NK-92 treated with Interleukin-12 subunit alpha and Interleukin-12 subunit beta, amount 100 ng/mL, for 24 hours (cell line): ENCODE results near the gene CCL3.
A peak's percentile ranks its signal among the peaks of the same experiment; 100 is the strongest.
"Not testable (repeated sequence)": the region's sequence is repeated elsewhere in the genome, so short reads cannot be mapped to it uniquely, and the experiment has no call there.

Source experiments
- DNase-seq: peaks from one replicate; lab custom pipeline; 2025; lab: John Stamatoyannopoulos, UW

The CCL3 gene

DNA sequence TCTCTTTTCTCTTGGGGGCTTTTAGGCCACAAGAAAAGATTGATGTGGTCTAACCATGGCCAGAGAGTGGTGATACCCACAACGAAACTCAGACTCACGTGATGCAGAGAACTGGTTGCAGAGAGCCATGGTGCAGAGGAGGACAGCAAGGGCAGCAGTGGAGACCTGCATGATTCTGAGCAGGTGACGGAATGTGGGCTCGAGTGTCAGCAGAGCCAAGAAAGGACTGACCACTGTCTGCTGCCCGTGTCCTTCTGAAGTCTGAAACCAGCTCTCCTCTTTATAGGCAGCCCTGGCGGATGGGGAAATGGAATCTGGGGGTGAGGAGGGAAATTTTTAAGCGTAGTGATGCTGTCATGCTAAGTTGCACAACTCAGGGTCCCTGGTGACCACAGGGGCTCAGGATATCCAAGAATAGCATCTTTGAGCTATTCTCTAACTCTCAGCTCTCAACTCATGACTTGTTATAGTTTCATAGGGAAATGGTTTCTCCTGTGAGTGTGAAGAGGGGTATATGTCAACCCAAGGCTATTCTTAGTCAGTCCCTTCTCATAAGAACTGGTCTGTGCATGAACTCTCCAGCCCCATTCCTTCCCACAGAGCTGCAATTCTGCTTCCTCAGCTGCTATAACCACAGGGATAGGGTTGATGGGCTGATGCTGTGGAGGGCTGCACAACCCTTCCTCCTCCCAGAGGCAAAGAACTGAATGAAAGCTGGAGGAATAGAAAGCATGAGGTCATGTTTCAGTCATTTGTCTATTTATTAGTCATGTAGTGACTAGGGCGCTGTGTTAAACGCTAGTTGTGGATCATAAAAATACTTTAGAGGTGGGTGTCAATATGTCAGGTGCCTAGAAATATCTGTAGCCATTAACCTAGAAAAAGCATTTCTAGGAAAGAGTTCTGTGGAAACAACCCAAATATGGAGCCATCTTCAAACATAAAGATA, at the start of gene CCL3:
TSS of gene CCL3 (minus strand) at position 256 of the 949 bp plus-strand sequence. CDS start at position 171, 85 bp downstream.
- DNase-seq = peak; percentile 83

DNA sequence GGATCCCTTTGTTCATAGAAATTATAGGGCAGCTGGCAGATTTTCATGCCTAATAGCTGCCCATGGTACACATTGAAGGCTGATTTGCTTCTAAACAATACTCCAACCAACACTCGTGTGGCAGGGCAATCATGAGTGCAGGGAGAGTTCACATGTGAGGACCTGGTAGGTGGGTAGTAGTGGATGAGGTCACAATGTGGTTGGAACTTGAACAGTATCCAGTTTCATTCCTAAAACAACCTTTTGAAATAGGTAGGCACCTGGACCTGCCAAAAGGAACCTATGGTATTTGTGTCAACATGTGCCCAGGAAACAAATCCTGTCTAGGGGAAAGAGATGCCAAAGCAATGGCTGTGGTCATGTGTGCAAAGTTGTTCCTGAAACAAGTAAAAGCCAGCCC, 46.5 kb upstream of the CCL3 start:
- DNase-seq = no peak

DNA sequence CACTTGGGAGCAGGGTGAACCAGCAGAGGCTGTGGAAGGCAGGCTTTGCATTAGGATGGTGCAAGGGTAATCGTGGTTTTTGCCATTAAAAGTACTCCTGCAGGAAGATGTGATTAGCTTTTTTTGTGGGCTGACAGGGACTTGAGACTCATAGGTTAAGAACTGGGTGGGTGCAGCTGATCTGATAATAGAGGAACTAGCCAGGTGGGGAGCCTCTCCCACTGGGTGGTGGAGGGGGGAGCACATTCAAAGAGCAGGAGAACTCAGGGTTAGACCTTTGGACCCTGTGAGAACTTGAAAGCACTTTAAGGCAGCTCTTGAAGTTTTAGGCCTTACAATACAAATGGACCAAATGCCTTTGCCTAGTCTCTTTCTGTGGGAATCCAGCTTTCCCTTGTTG, 46.1 kb upstream of the CCL3 start:
- DNase-seq = no peak

DNA sequence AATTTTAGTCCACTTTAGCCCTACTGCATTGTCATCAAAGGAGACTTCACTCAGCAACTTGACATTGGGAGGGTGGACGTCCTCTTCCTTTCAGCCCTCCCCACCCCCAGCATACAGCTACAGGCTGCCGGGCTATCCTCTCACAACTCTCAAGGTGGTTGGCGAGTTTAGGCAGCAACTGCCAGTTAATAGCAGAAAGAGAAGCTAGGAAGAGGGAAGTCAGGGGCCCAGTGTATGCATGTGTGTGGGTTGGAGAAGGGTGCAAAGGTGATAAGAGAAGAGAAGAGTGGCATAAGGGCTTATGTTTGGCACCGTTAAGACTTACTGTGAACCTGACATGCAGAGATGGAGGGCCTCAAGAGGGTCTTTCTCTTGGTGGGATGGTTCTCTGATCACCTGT, 45.5 kb upstream of the CCL3 start:
- no peak for DNase-seq

DNA sequence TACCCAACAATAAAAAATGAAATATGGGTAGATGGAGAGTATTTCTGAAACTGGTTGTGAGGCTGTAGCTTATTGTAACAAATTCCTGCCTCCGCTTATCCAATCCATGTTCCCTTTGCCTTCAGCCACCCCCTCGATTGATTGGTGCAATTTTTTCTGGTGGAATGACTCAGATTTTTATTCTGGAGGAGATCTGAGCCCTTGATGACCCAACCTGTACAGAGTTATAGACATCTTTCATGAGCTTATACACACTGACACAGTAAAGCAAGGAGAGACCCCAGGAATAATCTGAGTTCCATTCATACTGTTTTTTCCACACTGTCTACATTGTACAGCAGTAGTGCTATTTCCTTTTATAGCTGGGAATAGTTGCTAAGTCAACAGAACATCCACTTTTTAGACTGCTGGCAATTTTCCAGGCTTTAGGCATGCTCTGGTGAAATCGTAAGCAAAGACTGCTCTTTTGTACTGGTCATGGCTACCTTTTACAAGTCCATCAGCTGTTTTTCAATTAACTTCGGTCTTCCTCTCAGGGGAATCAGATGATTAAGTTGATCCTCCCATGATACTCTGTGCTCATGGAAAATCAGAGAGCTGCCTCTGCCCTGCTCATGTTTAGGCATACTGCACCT, 43.8 kb upstream of the CCL3 start:
- DNase-seq = no peak

DNA sequence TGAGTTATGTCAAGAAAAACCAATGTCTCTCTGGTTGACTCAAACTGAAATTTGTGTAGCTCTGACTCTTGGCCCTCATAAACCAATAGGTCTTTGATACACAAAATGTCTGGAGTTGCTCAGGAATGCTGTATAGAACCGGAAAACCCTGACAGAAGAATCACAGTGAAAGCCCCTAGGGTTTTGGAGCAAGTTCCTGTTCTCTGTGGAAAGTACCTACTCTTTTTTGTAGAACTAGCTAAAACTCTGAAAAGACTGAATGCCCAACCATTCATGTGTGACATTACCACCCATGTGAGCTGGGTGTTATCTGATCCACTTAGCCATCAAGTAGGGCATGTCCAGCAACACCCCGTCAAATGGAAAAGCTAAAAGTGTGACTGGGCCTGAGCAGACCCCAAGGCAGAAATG, 42.5 kb upstream of the CCL3 start:
- no peak for DNase-seq

DNA sequence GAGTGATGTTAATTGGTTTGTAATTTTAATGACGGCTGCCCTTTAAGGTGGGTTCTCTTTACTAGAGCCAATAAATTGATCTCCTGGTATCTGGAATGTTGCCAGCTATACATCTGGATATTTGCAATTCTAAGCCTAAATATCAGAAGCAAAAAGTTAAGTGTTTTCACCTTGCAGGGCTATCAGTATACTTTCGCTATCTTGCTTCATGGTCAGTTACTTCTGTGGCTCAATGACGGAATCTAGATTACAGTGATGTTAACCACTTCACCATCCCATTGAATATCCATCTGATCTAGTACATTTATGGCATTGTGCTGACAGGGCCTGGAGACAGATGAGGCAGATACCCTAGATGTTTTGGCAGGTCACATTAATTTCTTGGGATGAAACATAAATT, 42.0 kb upstream of the CCL3 start:
- DNase-seq = no peak

DNA sequence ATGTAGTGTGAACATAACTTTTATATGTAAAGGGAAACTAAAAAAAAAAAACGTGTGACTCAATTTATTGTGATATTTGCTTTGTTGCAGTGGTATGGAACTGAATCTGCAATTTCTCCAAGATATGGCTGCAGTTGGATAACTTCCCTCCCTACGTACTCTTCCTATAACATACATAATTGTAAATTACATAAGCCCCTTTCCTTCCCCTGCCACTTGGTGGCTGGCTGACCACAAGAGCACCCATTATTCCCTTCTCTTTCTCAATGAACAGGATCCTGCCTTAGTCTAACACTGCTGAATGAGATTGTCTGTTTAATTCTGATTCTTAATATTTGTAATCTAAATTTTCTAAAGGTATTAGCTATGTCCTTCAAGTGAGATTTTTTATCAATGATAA, 41.5 kb upstream of the CCL3 start:
- no peak for DNase-seq

DNA sequence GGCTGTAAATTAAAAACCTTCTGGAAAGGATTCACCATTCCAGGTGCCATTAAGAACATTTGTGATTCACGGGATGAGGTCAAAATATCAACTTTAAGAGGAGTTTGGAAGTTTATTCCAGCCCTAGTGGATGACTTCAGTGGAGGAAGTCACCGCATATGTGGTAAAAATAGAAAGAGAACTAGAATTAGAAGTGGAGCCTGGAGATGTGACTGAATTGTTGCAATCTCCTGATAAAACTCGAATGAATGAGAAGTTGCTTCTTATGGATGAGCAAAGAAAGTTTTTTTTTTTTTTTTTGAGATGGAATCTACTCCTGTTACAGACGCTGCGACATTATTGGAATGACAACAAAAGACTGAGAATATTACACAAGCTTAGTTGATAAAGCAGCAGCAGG, 40.4 kb upstream of the CCL3 start:
- no peak for DNase-seq

DNA sequence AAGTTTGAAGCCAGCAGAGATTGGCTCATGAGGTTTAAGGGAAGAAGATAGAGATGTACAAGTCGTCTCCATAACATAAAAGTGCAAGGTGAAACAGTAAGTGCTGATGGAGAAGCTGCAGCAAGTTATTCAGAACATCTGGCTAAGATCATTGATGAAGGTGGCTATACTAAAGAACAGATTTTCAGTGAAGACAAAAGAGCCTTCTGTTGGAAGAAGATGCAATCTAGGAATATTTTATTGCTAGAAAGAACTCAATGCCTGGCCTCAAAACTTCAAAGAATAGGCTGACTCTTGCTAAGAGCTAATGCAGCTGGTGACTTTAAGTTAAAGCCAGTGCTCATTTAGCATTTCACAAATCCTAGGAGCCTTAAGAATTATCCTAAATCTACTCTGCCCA, 39.7 kb upstream of the CCL3 start:
- no peak for DNase-seq

DNA sequence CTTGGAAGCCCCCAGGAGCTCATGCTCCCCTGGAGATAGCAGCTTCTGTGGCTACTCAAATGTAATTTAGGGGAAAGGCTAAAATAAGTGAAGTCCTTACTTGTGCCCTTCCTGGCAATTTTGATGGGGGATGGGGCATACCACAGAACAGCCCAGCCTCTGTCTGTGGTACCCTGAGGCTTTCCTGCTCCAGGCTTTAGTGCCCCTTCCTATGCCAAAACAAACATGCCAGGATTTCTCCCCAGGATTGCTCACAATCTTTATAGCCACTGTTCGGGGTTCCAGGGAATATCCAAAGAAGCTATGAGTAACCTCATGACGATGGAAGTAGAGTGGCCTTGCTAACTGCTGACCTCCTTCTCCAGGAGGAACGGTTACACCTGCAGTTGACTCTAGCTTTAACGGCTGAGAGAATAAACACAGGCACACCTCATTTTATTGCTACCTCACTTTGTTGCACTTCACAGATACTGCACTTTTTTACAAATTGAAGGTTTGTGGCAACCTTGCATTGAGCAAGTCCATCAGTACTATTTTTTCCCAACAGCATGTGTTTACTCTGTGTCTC, 38.6 kb upstream of the CCL3 start:
- DNase-seq = no peak

DNA sequence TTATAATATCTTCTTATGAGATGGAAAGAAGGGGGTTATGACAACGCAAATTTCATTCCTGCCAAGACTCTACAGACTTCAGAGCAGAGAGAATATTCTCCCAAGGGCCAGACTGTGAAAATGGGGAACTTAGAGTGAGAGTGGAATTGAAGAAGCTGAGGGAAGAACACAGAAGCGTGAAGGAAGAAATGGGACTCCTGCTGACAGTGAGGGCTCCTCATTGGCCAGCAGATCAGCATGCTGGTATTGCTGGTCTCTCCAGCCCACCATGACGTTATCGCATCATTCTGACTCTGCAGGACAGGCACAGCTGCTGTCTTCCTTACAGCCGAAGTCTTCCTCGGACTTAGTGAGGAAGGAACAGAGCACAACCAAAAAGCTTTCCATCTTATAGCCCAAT, 38.0 kb upstream of the CCL3 start:
- no peak for DNase-seq

DNA sequence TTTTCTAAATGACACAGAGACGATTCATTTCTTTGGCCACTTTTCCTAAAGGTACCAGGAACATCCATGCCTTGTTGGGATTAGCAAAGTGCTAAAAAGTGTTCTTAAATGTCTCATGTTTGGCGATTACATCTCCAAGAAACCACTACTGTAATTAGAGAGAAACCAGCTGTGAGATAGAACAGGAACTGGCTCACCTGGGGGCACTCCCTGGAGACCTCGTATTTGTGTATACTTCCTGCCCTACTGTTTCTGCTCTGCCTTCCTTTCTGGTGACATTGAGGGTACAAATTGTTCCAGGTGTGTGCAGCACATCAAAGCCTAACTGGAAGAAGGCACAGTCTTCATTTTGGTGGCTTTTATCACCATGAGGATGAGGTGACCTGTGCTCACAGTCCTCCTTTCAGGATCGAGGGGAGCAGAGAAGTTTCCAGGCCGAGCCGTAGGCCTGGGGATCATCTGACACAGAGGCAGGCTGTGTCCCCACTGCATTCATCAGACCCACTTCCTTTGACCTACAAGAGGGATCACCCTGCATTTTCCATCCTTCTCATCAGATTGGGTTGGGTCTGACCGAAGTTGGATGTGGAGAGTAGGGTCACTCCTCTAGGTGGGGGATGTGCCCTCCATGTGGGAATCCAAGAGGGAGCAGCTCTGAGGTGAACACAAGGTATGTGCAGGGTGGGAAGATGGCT, 37.4 kb upstream of the CCL3 start:
- no peak for DNase-seq

DNA sequence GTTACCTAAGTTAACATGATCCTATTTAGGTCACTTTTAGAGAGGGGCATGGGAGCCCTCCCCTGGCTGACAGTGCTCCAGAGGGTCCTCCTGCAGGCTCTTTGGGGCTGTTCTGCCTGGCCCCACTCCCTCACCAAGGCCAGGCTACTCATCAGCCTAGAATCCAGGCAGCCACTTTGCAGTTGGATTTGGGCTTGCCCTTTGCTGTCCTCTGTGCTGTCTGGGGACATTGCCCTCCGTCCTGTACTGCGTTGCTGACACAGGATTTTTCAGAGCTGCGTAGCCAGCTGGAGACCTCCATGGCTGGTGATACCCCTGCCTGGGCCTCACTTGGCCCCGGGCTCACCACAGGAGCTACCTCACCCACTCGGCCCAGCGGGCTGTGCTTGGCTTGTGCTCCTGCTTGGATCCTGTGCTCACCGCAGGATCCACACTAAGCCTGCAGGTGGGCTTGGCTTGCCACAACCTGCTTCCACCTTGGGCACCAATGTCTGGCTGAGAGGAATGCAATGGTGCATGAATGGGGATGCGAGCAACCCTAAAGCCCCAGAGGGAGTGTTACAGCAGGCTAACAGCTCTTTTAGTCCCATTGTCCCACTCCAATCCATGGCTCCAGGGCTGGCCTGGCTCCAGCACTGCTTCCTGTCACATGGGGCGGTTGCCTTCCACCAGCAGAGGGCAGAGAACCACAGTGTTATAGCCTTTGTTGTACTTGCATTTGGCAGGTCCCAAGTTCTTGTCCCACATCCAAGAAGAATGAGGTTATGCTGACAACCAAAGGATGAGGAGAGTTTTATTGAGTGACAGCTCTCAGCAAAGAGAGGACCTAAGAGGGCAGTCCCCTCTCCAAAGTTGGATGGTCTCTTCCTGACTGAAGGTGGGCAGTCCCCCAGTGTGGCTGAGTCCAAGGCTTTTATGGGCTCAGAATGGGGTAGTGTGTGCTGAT, 35.2 kb upstream of the CCL3 start:
- peak; percentile 8 for DNase-seq

DNA sequence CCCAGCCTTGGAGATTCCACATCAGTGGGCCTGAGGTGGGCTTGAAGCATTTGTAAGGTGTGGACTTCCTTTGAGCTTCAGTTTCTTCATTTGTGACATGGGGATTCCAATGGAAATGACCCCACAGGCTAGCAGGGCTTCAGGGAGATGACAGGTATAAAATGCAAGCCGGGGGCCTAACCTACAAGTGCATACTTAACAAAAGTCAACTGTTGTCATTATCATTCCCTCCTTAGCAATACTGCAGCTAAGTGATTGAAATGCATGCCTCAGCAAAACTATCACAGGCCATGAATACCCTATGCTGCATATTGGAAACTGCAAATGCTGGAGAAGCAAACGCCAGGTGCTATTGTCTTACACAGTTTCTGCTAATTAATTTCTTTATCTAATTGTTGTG, 33.5 kb upstream of the CCL3 start:
- DNase-seq = no peak

DNA sequence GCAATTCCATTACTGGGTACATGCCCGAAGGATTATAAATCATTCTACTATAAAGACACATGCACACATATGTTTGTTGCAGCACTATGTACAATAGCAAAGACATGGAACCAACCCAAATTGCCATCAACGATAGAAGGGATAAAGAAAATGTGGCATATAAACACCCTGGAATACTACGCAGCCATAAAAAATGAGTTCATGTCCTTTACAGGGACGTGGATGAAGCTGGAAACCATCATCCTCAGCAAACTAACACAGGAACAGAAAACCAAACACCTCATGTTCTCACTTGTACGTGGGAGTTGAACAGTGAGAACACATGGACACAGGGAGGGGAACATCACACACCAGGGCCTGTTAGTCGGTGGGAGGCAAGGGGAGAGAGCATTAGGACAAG, 31.2 kb upstream of the CCL3 start:
- not testable (repeated sequence) for DNase-seq

DNA sequence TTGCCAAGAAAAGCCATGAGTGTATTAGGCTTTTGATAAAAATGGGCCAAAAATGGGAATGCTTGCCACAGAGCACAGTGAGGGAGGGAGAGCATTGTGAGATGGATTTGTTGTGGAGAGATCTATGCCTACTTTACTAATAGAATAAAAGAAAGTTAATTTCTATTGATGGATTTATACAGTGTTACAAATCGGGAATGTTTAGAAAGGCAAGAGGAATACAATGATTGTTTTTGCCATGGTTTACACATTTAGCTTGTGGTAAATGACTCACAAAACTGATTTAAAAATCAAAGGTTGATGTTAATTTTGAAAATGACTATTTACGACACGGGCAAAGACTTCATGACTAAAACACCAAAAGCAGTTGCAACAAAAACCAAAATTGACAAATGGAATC, 30.3 kb upstream of the CCL3 start:
- DNase-seq = no peak

DNA sequence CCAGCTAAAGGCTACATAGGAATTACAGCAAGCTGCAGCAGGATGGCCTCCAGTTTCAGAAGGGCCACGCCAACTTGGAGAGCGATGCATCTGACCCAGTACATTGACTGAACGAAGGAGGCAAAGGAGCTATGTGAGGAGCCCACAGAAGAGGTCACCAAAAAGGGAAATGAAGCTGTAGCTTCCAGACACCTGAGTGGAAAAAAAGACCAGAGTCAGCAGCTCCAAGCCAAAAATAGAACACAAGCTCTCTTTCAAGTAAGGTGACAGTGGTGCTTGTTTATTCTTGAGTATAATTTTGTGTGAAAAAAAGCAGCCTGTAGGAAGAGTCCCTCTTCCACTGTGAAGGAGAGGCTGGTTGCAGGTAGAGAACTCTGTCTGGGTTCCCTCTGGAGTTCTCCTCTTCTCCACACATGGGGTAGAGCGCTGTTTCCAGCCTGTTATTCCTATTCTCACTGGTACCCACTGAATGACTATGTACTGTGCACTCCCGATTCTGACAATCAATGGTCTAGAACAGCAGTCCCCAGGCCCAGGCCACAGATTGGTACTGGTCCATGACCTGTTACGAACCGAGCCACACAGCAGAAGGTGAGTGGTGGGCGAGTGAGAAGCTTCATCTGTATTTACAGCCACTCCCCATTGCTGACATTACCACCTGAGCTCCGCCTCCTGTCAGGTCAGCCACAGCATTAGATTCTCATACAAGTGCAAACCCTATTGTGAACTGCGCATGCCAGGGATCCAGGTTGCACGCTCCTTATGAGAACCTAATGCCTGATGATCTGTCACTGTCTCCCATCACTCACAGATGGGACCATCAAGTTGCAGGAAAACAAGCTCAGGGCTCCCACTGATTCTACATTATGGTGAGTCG, 28.8 kb upstream of the CCL3 start:
- no peak for DNase-seq

DNA sequence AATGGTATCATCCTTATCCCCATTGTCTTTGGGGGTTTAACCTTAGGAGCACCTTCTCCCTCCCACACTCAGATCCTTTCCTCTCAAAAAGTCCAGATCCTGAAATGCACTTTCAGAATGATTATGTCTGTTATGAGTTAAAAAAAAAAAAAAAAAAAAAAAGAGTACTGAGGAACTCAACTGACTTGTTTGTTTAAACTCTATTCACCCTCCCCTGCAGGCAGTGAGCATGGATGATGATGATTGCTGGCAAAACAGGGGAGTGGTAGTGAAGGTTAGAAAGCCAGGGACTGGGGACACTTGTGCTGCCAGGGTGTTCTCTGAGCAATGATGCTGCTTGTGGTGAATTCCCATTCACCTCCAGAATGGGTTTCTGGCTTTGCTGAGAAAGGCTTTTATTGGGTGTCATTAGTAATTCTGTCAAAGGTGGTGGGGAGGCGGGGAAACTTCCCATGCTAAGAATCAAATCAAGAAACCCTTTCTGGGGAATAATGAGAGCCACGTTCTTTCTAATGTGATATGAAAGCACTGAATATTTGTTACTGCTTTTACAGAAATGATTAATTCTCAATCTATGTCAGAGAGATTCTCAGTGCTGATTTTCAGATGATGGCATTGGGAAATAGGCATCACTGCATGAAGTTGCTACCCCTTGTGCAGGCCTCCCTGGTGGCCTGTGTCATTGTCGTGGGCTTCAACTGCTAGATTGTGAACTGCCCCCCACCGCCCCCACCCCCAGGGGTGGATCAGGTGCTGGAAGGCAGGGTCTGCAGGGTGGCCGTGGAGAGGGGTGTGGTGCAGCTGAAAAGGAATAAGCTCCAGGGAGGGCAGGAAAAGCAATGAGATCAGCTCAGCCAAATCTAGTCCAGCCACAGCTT, 27.8 kb upstream of the CCL3 start:
- DNase-seq = no peak

DNA sequence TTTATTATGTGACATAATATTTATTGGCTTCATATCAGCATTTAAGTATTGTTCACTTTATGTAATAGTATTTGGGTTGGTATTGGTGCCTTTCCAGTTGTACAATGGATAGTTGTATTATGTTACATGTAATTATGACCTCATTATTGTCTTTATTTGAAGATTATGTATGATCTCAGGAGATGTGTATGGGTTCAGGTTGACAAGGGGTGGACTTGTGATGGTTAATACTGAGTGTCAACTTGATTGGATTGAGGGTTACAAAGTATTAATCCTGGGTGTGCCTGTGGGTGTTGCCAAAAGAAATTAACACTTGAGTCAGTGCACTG, 25.7 kb upstream of the CCL3 start:
- DNase-seq = not testable (repeated sequence)
